NCI-H345 (cell line): Measurements from ENCODE around the gene DUSP1.
"Not testable (repeated sequence)": the region's sequence is repeated elsewhere in the genome, so short reads cannot be mapped to it uniquely, and the experiment has no call there.

Experiments
- DNase-seq: peaks from one replicate; lab custom pipeline; 2025; lab: John Stamatoyannopoulos, UW

The DUSP1 gene, protein sequence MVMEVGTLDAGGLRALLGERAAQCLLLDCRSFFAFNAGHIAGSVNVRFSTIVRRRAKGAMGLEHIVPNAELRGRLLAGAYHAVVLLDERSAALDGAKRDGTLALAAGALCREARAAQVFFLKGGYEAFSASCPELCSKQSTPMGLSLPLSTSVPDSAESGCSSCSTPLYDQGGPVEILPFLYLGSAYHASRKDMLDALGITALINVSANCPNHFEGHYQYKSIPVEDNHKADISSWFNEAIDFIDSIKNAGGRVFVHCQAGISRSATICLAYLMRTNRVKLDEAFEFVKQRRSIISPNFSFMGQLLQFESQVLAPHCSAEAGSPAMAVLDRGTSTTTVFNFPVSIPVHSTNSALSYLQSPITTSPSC

DNA sequence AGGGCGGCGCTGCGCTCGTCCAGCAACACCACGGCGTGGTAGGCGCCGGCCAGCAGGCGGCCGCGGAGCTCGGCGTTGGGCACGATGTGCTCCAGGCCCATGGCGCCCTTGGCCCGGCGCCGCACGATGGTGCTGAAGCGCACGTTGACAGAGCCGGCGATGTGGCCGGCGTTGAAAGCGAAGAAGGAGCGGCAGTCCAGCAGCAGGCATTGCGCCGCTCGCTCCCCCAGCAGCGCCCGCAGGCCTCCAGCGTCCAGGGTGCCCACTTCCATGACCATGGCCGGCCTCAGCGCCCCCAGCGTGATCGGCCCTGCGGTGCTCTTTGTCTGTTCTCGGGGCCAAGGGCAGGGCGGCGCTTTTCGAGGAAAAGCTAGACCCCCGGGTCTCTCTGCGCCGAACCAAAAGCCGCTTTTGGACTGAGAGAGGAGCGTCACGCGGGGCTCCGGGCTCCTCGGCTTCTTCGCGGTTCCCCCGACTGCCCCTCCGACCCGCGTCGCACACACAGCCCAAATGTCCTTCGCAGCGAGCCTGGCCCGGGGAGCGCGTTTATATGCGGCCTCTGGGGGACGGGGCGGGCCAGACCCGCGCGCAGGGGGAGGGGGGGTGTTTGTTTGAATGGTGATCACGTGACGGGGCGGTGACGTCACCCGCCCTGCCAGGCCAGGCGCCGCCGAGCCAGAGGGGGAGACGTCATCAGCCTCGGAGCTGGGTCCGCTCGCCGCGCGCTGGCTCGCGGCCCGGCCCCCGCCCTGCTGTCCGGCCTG is at the start of gene DUSP1:
DUSP1 (minus strand) TSS at position 521 of the 764 bp plus-strand sequence; CDS start at position 278, 243 bp downstream.
- peak; percentile 97 for DNase-seq

- DNase-seq = no peak
Measured at GRCh38 chr5:172820046-172820767, 49.2 kb upstream of the DUSP1 start.

- DNase-seq = no peak
Measured at GRCh38 chr5:172819569-172819968, 48.6 kb upstream of the DUSP1 start.

DNA sequence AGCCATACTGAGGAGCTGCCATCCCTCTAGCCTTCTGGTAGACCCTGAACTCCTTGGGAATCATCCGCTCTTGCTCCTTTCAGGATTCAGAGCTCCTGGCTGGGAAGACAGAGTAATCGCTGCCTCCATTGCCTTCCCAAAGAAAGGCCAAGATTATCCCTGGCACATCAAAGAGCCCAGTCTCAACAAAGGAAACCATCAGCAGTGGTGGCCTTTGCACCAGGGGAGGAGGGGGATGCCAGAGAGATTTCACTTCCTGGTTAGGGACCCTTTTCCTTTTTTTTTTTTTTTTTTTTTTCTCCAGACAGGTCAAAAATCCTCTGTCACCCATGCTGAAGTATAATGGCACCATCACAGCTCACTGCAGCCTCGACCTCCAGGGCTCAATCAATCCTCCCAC is 47.1 kb upstream of the DUSP1 start:
- no peak for DNase-seq

DNA sequence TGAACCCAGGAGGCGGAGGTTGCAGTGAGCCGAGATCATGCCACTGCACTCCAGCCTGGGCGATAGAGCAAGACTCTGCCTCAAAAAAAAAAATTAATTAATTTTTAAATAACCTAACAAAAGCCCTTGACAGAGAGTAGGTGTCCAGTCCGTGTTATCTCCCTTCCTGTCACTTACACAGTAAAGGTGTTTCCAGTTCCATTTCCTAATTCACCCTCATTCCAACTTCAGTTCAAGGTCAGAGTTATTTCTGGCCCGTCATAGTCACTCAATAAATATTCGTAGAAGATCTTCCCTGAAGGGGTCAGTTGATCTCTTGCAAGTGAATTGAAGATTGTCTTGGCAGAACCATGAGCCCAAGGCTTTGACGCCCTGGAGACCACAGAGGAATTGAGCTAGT is 46.7 kb upstream of the DUSP1 start:
- no peak for DNase-seq

- no peak for DNase-seq
Measured at GRCh38 chr5:172816925-172817562, 46.0 kb upstream of the DUSP1 start.

- no peak for DNase-seq
Measured at GRCh38 chr5:172815631-172816030, 44.6 kb upstream of the DUSP1 start.

GRCh38 chr5:172810996-172811395 is 40.0 kb upstream of the DUSP1 start:
- not testable (repeated sequence) for DNase-seq

DNA sequence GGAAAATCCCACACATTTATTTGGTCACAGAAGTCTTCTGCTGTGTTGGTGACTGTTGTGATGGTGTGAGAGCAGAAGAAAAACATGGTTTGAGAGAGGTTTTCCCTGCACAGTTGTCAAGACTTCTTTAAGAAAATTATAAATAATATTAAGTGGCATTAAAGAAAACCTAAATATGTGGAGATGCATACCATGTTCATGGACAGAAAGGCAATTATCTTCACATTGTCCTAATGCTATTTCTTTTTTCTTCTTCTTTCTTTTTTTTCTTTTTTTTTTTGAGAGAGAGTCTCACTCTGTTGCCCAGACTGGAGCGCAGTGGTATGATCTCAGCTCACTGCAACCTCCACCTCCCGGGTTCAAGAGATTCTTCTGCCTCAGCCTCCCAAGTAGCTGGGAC is 38.8 kb upstream of the DUSP1 start:
- DNase-seq = no peak

GRCh38 chr5:172807766-172808311 is 36.8 kb upstream of the DUSP1 start:
- no peak for DNase-seq

GRCh38 chr5:172806897-172807672 is 36.1 kb upstream of the DUSP1 start:
- DNase-seq = no peak

DNA sequence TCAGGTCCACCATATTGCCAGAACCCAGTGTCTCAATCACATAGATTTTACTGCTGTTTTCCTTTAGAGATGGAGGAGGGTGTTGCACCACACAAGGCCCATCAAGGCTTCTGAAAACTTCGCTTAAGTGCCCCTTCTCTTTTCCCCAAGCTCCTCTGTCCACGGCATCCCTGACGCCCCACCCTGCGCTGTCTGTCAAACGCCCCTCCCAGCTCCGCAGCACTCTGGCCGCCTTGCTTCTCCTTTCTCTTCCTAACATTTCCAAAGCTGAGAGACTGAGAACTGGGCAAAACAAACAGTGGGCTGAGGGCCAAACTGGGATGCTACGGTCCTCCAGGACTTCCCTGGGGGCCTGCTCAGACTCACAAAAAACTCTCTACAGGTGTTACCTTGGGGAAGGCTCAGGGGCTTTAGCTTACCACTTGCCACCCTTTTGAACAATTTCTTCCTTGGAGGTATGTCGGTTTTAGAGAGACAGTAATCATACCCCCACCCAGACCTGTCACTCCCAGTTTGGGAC is 34.8 kb upstream of the DUSP1 start:
- no peak for DNase-seq

GRCh38 chr5:172805018-172805683 is 34.2 kb upstream of the DUSP1 start:
- no peak for DNase-seq

GRCh38 chr5:172802567-172803176 is 31.7 kb upstream of the DUSP1 start:
- DNase-seq = no peak

- DNase-seq = no peak
Measured at GRCh38 chr5:172802112-172802511, 31.1 kb upstream of the DUSP1 start.

DNA sequence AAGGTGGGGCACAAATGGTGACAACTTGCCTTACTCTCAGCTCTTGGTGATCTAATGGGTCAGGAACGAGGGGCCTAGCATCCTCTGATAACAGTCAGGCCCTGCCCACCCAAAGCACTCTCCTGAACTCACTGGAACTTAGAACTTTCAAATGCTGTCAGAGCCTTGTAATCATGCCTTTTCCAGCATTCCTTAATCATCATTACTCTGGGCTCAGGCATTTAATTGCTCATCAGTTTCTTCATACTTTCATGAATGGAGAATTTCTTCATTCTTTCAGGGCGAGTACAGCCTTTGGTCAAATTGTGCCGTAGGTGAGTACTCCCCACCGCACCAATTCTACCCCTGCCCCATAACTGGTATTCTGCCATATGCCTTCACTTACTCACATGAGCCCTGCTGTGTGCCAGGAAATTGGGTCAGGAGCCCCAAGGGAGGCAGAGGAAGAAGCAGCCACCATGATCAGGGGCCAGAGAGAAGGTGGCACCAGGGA is 30.2 kb upstream of the DUSP1 start:
- no peak for DNase-seq

DNA sequence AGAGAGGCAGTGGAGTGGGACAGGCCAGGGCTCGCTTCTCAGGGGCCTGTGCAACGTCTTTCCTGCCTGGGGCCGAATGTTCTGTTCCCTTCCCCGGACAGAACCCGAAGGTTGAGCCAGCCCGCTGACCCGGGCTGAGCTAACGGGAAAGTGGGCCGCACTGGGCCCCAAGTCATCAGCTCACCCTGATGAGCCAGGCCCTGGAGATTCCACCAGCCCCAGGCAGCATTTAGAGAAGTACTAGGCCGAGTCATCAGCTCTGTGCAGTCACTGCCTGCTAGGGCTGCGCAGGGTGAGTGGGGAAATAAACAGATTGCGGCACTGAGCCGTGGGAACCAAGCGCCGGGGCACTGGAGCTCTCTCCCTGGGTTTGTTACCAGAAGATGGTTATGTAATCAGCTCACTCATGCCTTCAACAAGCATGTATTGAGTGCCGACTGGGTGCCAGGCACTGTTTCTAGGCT is 29.1 kb upstream of the DUSP1 start:
- no peak for DNase-seq

- no peak for DNase-seq
Measured at GRCh38 chr5:172799416-172799815, 28.4 kb upstream of the DUSP1 start.

- no peak for DNase-seq
Measured at GRCh38 chr5:172798422-172799215, 27.6 kb upstream of the DUSP1 start.
